Neural progenitor cell (in vitro differentiated cells): Measurements from ENCODE around the gene NSUN7. TPM values are rescaled to one million over a fixed set of nuclear protein-coding genes. Genes with fewer than 3 reads are reported as not detected.
"Not testable (repeated sequence)": the region's sequence is repeated elsewhere in the genome, so short reads cannot be mapped to it uniquely, and the experiment has no call there.

Source experiments
- DNase-seq: peaks from one replicate; pipeline ENCODE4 v3.0.0-alpha.2; 2016; ENCODE audit warnings: low spot score
- H2AFZ ChIP-seq: fragments of 200-600 bp; sonication (generic); replicated peaks from 2 replicates; pipeline ENCODE4 v1.6.1; 2016; ENCODE audit warnings: antibody characterized with exemption
- H3F3A ChIP-seq: fragments of 200-600 bp; sonication (generic); 2 replicates; pipeline ENCODE4 v1.6.1; 2016; ENCODE audit warnings: antibody characterized with exemption, low read depth
- H3K27ac ChIP-seq: fragments of 200-600 bp; sonication (generic); 2 replicates; pipeline ENCODE4 v1.5.1; 2016; ENCODE audit warnings: mild to moderate bottlenecking
- H3K27me3 ChIP-seq: fragments of 200-600 bp; sonication (generic); 2 replicates; pipeline ENCODE4 v1.6.1; 2016; ENCODE audit warnings: mild to moderate bottlenecking, moderate library complexity
- H3K36me3 ChIP-seq: fragments of 200-600 bp; sonication (generic); 2 replicates; pipeline ENCODE4 v1.5.1; 2016
- H3K4me1 ChIP-seq: fragments of 200-600 bp; sonication (generic); 2 replicates; pipeline ENCODE4 v1.6.1; 2016; ENCODE audit warnings: mixed run types
- H3K4me2 ChIP-seq: fragments of 200-600 bp; sonication (generic); 2 replicates; pipeline ENCODE4 v1.6.1; 2016
- H3K4me3 ChIP-seq: fragments of 200-600 bp; sonication (generic); 2 replicates; pipeline ENCODE4 v1.5.1; 2016
- H3K79me2 ChIP-seq: fragments of 200-600 bp; sonication (generic); 2 replicates; pipeline ENCODE4 v1.6.1; 2016; ENCODE audit warnings: low read depth
- H3K9ac ChIP-seq: fragments of 200-600 bp; sonication (generic); 2 replicates; pipeline ENCODE4 v1.6.1; 2016
- H3K9me3 ChIP-seq: fragments of 200-600 bp; sonication (generic); 2 replicates; pipeline ENCODE4 v1.5.1; 2016; ENCODE audit warnings: low read depth
- H4K20me1 ChIP-seq: fragments of 200-600 bp; sonication (generic); 2 replicates; pipeline ENCODE4 v1.6.1; 2016; ENCODE audit warnings: low read depth
- H3K27ac Mint-ChIP-seq: 3 replicates; pipeline ENCODE4 v1.8.0; 2021; ENCODE audit warnings: mixed read lengths
- H3K27me3 Mint-ChIP-seq: 2 replicates; pipeline ENCODE4 v1.8.0; 2022; ENCODE audit warnings: low read depth, mild to moderate bottlenecking, inconsistent platforms, moderate library complexity, mixed read lengths; ENCODE audit not compliant: insufficient read depth
- H3K36me3 Mint-ChIP-seq: 3 replicates; pipeline ENCODE4 v1.8.0; 2021; ENCODE audit warnings: mixed read lengths
- H3K4me1 Mint-ChIP-seq: 3 replicates; pipeline ENCODE4 v1.8.0; 2021; ENCODE audit warnings: mixed read lengths
- H3K4me3 Mint-ChIP-seq: 3 replicates; pipeline ENCODE4 v1.8.0; 2021; ENCODE audit warnings: mild to moderate bottlenecking, moderate library complexity, mixed read lengths
- H3K9me3 Mint-ChIP-seq: 3 replicates; pipeline ENCODE4 v1.8.0; 2020; ENCODE audit warnings: mixed read lengths
- CTCF ChIP-seq: fragments of 200-600 bp; sonication (generic); IDR thresholded peaks from 2 replicates; pipeline ENCODE4 v1.5.1; 2017; ENCODE audit warnings: antibody characterized with exemption, mild to moderate bottlenecking
- EZH2 ChIP-seq: fragments of 200-600 bp; sonication (generic); IDR thresholded peaks from 2 replicates; pipeline ENCODE4 v1.6.1; 2017; ENCODE audit warnings: antibody characterized with exemption, mild to moderate bottlenecking, moderate library complexity
- EZH2phosphoT487 ChIP-seq: fragments of 200-600 bp; sonication (generic); IDR thresholded peaks from 2 replicates; pipeline ENCODE4 v1.6.1; 2017; ENCODE audit warnings: antibody characterized with exemption
- total RNA-seq: library from RNA; depleted of rRNA; stranded (reverse); fragments of >200 nt; gene quantifications from 2 replicates; pipeline ENCODE4 v1.2.3, GENCODE V29; 2015; ENCODE audit warnings: low replicate concordance

The NSUN7 gene
- total RNA-seq, 1 donor from 2014 or later, result 37.4 TPM

GRCh38 chr4:40704073-40704472, 45.7 kb upstream of the NSUN7 start:
- no peaks in the 10 kb centered on the region for H3K36me3 ChIP-seq
- H2AFZ ChIP-seq, result no peak overlapping the region
- H3K9ac ChIP-seq, result no peak overlapping the region
- H3K4me1 ChIP-seq, result no peaks in the 10 kb centered on the region
- TF ChIP-seq CTCF (no peak), EZH2 (no peak), EZH2phosphoT487 (no peak)
- peaks cover 2% of the 10 kb centered on the region for H3F3A ChIP-seq
- H3K79me2 ChIP-seq, result no peaks in the 10 kb centered on the region
- H3K27me3 ChIP-seq, result no peaks in the 10 kb centered on the region
- no peaks in the 10 kb centered on the region for H3K27me3 Mint-ChIP-seq
- H3K9me3 ChIP-seq, result no peaks in the 10 kb centered on the region
- no peak overlapping the region for H3K4me2 ChIP-seq
- no peaks in the 10 kb centered on the region for H4K20me1 ChIP-seq
- H3K4me1 Mint-ChIP-seq, result no peaks in the 10 kb centered on the region
- no peaks in the 10 kb centered on the region for H3K9me3 Mint-ChIP-seq
- no peak overlapping the region for H3K4me3 ChIP-seq
- H3K36me3 Mint-ChIP-seq, result no peaks in the 10 kb centered on the region
- H3K27ac ChIP-seq, result no peak overlapping the region
- H3K4me3 Mint-ChIP-seq, result no peak overlapping the region
- DNase-seq, result no peak
- H3K27ac Mint-ChIP-seq, result no peak overlapping the region

- TF ChIP-seq EZH2phosphoT487 (no peak), EZH2 (no peak), CTCF (no peak)
- no peaks in the 10 kb centered on the region for H3K27me3 Mint-ChIP-seq
- Histone ChIP-seq H2AFZ (no peak overlapping the region), H3K4me1 (peaks cover 4% of the 10 kb centered on the region), H3F3A (peaks cover 2% of the 10 kb centered on the region), H3K36me3 (no peaks in the 10 kb centered on the region), H3K27ac (no peak overlapping the region), H3K27me3 (no peaks in the 10 kb centered on the region), H3K4me2 (no peak overlapping the region), H3K9ac (no peak overlapping the region), H3K4me3 (no peak overlapping the region), H3K79me2 (no peaks in the 10 kb centered on the region), H3K9me3 (no peaks in the 10 kb centered on the region), H4K20me1 (no peaks in the 10 kb centered on the region)
- DNase-seq, result no peak
- H3K4me1 Mint-ChIP-seq, result no peaks in the 10 kb centered on the region
- H3K9me3 Mint-ChIP-seq, result no peaks in the 10 kb centered on the region
- no peak overlapping the region for H3K27ac Mint-ChIP-seq
- H3K36me3 Mint-ChIP-seq, result no peaks in the 10 kb centered on the region
- no peak overlapping the region for H3K4me3 Mint-ChIP-seq
These were observed 39.1 kb upstream of the NSUN7 start for GRCh38 chr4:40710484-40711254.

GRCh38 chr4:40713001-40713400, 36.8 kb upstream of the NSUN7 start:
- not testable (repeated sequence) for H3K36me3 Mint-ChIP-seq, DNase-seq, H3K9me3 Mint-ChIP-seq, H3K36me3 ChIP-seq, H3K27ac Mint-ChIP-seq, H3K9me3 ChIP-seq, H4K20me1 ChIP-seq, H3F3A ChIP-seq, H3K9ac ChIP-seq, H3K4me3 Mint-ChIP-seq, H3K4me3 ChIP-seq, H3K79me2 ChIP-seq, H3K27me3 ChIP-seq, H3K27ac ChIP-seq, H3K4me2 ChIP-seq, H3K4me1 Mint-ChIP-seq, H3K27me3 Mint-ChIP-seq
- peak overlapping the region; percentile 46 for H2AFZ ChIP-seq
- H3K4me1 ChIP-seq, result peaks cover 13% of the 10 kb centered on the region

GRCh38 chr4:40713798-40714197, 36.0 kb upstream of the NSUN7 start:
- Histone ChIP-seq H3K79me2 (no peaks in the 10 kb centered on the region), H3K9me3 (no peaks in the 10 kb centered on the region), H3K4me2 (no peak overlapping the region), H4K20me1 (no peaks in the 10 kb centered on the region), H3K36me3 (no peaks in the 10 kb centered on the region), H3K27ac (no peak overlapping the region), H2AFZ (no peak overlapping the region), H3K4me3 (no peak overlapping the region), H3K27me3 (no peaks in the 10 kb centered on the region), H3K9ac (no peak overlapping the region), H3K4me1 (peaks cover 19% of the 10 kb centered on the region), H3F3A (peaks cover 17% of the 10 kb centered on the region)
- DNase-seq, result no peak
- no peak overlapping the region for H3K4me3 Mint-ChIP-seq
- H3K36me3 Mint-ChIP-seq, result no peaks in the 10 kb centered on the region
- peaks cover 8% of the 10 kb centered on the region for H3K4me1 Mint-ChIP-seq
- no peak overlapping the region for H3K27ac Mint-ChIP-seq
- TF ChIP-seq CTCF (no peak), EZH2 (no peak), EZH2phosphoT487 (no peak)
- no peaks in the 10 kb centered on the region for H3K9me3 Mint-ChIP-seq
- H3K27me3 Mint-ChIP-seq, result no peaks in the 10 kb centered on the region
